HG02678 (cell line): Measurements from ENCODE around the gene TP53RK.

Experiments used
- ATAC-seq: cut with Tn5 transposase; IDR thresholded peaks from one replicate; pipeline ENCODE4 v1.9.1; 2021; ENCODE audit warnings: mild to moderate bottlenecking, moderate library complexity; ENCODE audit not compliant: unreplicated experiment

Gene TP53RK

DNA sequence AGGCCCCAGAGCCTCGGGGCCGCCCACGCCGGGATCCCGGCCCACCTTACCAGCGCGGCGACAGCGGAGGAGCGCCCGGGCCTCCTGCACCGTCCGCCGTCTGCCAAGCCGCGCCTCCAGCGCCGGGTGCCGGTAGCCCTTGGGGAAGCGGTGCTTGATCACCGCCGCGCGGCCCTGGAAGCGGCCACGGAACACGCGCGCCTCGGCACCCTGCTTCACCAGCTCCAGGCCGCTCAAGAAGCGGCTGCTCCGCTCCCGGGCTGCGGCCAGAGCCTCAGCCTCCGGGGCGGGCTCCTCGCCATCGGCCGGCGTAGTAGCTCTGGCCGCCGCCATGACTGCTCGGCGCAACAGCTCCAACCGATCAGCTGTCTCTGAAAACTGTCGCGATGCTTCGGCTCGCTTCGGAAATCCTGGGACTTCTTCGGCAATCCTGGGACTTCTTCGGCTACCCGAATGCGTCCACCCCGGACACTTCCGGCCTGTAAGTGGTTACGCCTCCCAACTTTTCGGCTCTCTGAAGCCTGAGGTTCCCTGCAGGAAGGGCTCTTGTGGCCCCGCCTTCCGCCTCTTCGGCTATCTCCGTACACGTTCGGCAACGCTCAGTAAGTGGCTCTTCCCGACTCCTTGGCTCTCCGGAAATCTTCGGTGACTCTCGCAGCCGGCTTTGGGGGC lies at the start of gene TP53RK:
Gene TP53RK (minus strand): TSS at position 363 of the 672 bp plus-strand sequence. CDS start 30 bp downstream, at position 333.
- peak; percentile 92 for ATAC-seq

DNA sequence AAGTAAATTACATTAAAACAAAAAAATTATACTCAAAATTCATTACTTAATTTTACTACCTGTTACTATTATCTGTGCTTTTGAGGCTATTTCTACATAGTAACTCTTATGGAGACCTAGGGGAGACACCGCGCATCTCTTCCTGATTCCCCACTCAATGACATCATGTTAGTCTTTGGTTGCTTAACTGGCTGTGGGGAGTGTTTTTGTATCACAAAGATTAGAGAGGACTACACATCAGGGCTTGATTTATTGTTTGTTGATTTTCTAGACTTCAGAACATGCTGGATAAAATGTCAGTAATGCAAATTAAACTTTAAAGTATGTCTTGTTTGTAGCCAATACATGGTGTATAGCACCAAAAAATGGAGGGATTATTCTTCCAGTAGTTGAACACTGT lies 46.2 kb upstream of the TP53RK start:
- no peak for ATAC-seq

DNA sequence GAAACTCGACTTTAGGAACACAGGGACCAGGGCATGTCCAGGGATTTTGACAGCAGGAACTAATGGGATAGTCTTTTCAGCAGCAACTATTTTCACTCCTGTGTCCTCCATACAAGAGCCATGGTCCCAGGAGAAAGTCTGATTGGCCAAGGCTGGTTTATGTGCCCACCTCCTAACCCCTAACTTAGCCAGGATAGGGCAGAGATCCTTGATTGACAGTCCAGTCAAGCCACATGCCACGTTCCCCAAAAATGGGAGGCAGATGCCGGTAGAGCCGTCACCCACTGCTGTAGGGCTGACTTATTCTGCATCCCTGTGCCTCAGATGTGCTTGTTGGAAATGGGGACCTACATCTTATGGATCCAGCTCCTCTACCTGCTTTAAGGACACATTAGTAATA lies 42.5 kb upstream of the TP53RK start:
- ATAC-seq = no peak

DNA sequence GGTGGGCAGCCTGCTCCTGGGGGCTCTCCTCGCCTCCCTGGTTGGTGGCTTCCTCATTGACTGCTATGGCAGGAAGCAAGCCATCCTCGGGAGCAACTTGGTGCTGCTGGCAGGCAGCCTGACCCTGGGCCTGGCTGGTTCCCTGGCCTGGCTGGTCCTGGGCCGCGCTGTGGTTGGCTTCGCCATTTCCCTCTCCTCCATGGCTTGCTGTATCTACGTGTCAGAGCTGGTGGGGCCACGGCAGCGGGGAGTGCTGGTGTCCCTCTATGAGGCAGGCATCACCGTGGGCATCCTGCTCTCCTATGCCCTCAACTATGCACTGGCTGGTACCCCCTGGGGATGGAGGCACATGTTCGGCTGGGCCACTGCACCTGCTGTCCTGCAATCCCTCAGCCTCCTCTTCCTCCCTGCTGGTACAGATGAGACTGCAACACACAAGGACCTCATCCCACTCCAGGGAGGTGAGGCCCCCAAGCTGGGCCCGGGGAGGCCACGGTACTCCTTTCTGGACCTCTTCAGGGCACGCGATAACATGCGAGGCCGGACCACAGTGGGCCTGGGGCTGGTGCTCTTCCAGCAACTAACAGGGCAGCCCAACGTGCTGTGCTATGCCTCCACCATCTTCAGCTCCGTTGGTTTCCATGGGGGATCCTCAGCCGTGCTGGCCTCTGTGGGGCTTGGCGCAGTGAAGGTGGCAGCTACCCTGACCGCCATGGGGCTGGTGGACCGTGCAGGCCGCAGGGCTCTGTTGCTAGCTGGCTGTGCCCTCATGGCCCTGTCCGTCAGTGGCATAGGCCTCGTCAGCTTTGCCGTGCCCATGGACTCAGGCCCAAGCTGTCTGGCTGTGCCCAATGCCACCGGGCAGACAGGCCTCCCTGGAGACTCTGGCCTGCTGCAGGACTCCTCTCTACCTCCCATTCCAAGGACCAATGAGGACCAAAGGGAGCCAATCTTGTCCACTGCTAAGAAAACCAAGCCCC lies 36.2 kb upstream of the TP53RK start:
- no peak for ATAC-seq

DNA sequence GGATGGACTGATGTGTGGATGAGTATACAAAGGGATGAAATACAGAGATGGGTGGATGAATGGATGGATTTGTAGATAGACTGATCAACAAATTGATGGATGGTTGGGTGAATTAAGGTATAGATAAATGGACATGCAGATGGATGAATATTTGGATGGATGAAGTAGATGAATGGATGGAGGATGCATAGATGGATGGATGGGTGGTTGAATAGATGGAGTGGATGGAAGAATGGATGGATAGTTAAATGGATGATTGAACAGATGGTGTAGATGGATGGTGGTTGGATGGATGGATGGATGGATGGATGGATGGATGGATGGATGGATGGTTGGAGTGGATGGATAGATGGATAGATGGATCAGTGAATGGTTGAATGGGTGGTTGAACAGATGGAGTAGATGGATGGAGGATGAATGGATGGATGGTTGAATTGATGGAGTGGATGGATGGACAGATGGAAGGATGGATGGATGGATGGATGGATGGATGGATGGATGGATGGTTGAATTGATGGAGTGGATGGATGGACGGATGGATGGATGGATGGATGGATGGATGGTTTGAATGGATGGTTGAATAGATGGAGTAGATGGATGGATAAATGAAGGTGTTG lies 35.2 kb upstream of the TP53RK start:
- ATAC-seq = no peak

DNA sequence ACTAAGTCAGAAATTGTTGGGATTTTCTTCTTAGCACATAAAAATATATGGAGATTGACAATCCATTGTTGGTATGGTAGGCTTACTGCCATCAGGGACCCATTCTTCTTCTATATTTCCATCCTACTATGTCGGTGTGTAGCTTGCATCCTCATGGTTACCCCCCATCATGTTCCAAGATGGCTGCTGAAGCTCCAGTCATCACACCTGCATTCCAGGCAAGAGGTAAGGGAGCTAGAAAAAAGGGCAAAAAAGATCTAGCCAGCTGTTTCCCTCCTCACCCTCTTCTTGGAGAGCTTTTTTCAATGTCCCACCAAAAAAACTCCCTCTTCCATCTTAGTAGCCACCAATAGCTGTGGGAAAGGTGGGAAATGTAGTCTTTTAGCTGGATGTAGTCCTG lies 33.8 kb upstream of the TP53RK start:
- no peak for ATAC-seq

DNA sequence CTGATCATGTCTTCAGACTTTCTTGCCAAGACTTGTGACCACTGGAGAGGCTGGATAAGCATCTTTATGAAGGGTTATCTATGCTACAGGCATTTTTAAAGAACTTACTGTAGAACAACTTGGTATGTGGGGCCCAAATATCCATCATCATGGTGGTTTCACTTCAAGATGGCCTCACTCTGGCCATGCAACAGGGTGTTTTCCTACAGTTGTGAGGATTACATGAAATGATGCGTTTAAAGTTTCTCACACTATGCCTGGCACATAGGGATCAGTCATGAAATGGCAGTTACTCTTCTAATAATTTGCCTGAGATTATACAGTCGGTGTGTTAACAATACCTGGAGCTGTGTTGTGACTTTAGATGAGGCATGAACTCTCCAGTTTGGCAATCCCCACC lies 33.2 kb upstream of the TP53RK start:
- ATAC-seq = no peak

DNA sequence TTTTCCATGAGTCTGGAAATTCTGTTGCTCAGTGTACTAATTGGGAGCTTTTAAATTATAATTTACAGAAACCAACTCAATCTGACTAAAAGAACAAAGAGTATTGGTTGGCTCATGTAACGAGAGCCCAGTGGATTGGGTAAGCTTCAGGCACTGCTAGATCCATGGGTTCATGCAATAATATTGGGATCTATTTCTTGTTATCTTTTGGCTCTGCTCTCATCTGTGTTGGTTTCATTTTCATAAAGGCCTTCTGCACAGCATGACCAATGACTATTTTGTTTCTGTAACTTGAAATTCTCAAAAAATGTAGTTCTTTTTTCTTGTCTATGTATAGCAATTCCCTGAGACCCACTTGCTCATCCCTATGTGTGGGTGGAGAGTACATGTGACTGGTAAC lies 32.2 kb upstream of the TP53RK start:
- ATAC-seq = no peak

DNA sequence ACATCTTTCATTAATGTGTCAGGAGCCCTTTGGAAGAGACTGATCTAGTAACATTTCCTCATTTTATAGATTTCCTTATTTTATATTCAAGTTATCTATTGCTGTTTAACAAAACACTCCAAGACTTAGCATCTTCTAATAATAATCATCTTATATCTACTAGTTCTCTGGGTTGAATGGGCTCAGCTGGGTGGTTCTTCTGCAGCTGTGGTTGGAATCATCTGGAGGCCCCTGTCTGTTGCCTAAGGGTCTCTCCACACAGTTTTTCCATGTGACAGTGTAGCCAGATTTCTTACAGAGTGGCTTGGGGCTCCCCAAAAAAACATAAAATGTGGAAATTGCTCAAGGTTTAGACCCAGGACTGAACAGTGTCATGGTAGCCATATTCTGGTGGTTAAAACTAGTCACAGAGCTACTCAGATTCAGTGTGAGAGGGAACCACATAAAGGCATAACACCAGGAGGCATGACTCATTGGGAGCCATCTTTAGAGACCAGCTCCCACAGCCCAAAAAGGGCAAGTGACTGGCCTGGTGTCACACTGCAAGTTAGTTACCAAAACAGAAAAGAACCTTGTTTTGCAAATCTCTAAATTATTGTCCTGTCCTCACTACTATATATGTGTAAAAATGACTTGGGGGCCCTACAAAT lies 31.7 kb upstream of the TP53RK start:
- ATAC-seq = no peak

DNA sequence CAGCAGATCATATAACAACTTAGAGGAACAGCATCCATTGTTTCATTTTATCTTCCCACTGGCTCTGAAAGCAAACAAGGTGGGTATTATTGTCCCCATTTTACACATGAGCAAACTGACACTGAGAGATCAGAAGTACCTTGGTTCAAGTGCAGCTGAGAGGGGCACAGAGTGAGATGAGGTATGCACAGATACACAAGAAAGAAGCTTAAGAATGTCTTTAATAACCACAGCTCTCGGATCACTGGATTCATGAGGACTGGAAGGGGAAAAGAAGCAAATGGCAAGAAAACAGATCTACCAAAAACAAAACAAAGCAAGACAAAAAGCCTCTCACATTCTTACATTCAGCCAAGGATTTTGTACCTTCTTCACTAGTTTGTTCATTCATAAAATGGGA lies 30.8 kb upstream of the TP53RK start:
- no peak for ATAC-seq

DNA sequence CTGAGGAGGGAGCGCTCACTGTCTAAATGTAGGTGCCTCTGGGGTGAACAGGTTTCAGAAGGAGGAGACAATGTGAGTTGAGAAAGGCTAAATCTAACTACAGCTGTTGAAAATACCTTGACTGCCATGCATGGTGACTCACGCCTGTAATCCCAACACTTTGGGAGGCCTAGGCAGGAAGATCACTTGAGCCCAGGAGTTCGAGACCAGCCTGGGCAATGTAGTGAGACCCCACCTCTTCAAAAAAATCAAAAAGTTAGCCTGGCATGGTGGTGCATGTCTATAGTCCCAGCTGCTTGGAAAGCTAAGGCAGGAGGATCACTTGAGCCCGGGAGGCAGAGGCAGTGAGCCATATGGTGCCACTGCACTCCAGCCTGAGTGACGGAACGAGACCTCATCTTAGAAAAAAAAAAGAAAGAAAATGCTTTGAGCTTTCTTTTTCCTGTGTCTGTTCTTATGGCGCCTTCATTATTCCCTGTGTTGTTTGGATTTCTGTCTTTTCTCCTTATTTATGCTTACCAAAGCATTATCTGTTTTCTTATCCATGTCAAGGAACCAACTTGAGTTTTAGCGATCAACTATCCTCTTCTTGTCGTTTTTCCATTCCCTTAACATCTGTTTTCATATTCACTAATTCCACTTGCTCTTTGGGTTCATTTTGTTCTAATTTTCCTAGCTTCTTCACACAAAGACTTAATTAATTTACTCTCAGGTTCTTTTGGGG lies 28.7 kb upstream of the TP53RK start:
- ATAC-seq = no peak

DNA sequence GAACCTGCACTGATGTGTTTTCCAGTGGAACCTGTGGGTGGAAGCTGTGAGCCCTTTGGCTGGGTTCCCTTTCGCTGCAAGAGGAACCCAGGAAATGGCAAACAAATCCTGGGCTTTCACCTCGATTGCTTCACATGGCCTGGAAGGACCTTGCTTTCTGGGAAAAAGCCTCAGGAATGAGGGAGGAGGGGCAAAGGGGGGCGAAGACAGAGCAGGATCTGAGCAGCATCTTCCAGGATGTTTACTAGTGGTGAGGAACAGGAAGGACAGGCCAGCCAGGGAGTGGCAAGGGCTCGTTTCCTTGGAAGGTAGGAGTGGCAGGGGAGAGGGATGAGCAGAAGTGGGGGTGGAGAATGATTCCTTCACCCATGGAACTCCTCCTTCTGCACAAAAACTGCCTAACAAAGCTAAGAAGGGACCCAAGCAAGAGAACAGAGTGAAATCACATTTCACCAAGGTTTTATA lies 26.1 kb upstream of the TP53RK start:
- ATAC-seq = no peak

DNA sequence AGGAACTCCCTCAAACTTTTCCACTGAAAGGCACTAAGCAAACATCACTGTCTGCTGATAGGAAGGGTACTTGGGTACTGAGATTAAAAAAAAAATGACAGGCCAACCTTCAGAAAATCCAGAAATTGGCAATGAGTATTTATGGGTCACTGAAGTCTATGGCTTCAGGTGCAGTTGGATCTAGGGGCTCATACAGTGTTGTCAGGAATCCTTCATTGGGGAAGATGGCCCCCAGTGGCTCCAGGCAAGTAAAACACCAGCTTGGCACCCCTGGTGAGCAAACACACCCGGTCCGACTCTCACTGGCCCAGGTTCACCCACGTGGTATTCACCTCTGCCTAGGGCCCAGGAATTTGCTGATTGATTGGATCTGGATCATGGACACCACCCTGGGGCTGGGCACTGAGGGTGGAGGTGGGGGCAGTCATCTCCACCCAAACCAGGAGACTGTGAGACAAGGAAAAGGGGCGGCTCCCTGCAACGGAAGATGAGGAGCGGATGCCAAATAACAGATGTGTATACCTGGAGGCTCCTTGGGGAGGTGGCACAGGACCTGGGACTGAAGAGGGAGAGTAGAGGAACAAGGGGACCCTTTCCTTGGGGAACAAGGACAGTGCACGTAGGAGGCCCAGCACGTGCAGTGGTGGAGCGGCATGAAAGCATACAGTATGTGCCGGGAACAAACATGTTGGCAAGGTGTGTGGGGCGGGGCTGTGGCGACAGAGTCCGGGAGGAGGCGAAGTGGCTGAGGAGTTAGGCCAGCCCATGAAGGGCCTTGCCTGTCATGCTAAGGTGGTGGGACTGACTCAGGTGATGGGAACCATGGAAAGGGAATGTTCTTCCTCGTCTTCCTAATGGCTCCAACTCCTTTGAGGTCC lies 25.0 kb upstream of the TP53RK start:
- no peak for ATAC-seq

DNA sequence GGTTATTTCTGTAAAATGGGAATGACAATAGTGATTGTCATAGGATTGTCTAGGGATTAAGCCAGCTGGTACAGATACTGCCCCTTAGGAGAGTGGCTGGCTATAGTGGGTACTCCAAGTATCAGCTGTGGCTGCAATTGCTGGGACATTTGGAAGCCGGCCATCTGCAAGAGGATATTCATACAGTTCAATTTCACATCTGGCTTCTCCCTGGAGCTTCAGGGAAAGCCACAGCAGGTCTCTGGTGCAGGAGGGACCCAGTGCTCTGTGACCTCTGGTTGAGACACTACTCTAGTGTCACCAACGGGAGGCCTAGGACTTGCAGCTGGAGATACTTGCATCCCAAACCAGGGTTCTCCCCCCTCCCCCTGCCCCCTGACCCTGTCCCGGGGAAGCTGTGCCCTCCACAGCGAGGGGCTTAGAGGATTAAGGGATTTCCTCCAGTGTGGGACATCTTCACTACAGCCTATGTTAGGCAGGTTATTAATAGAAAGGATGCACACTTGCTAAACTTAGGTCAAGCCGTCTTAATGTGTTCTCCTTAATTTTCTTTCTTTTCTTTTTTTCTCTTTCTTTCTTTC lies 22.9 kb upstream of the TP53RK start:
- ATAC-seq = no peak

DNA sequence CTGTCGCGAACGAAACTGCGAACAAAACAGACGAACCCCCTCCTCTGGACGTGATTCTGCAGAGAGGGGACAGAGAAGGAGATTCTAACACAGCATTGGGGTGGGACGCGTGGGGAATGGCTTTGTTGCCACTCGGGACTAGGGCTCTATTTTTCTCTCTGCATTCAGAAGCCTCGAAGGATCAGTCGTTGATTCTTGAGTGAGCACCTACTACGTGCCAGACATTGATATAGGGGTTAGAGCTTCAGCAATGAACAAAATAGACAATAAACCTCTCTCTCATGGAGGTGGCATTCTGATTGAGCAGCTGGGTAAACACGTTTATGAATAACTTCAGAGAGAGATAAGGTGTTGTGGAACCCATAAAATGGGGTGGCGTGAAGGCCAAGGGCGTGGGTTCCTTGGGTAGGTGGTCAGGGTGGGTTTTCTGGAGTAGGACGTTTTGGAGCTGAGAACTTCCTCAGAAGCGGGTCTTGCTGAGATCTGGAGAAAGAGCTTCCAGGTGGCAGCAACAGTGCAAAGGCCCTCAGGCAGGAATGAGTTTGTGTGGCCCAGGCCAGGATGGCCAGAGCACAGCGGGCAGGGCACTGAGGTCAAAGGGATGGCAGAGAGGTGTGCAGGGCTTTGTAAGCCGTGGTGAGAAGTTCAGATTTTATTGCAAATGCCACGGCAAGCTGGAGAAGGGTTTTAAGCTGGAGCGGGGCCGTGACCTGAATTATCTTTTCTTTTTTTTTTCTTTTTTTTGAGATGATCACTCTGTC lies 21.1 kb upstream of the TP53RK start:
- no peak for ATAC-seq

DNA sequence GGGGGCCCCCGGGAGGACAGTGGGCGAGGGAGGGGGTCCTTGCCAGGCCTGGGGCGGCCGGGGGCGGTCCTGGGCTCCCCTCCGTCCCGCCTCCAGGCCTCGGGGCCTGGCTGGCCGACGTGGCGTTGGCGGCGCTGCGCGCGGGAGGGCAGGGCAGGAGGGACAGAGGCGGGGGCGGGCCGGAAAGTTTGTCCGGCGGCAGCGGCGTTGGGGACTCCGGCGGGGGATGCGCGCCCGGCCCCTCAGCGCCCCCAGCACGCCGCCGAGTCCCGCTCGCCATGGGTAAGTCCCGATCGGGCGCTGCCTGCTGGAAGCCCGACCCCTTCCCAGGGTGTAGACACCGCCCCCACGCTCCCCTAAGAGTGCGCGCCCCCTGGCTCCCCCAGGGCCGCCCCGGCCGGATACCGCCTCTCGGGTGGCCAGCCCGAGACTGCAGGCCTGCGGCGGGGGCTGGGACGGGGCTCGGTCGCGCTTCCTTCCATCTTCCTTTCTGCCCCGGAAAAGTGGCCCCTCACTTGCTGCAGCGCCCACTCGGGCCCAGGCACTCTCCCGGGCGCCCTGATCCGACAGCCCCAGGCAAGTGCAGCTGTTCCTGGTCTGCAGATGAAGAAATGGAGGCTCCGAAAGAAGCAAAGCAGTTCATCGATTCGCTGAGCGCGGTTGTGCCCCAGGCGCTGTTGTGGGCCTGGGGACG lies 20.4 kb upstream of the TP53RK start, which contains the start of gene SLC2A10:
Gene SLC2A10 (plus strand): TSS at position 191 of the 694 bp plus-strand sequence. CDS start 88 bp downstream, at position 279.
- ATAC-seq = no peak

DNA sequence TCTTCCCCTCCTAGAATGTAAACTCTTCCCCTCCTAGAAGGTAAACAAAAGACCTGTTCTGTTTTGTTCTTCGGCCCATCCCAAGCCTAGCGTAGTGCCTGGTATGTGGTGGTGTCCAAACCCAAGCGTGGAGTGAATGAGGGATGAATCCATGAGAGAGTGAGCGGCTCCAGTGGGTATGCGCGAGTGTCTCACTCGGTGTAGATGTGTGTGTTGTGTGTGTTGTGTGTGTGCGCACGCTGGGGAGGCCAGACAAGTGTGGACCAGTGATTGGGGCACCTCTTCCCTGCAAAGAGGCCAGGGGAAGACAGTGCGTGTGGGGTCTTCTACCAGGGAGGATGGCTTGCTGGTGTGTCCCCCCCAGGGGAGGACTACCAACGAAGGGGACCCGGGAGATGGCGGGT lies 19.8 kb upstream of the TP53RK start:
- ATAC-seq = no peak
